H1 (cell line): ENCODE results near the gene DCUN1D2. TPM values are rescaled to one million over a fixed set of nuclear protein-coding genes. Genes with fewer than 3 reads are reported as not detected.

Source experiments
- BCL11A ChIP-seq, 2 experiments: IDR thresholded peaks; one replicate each; pipeline ENCODE4 v1.6.1; 2011; ENCODE audit warnings: low read depth in 2 of 2, low read length in 2 of 2, mild to moderate bottlenecking in 2 of 2
- SP4 ChIP-seq: IDR thresholded peaks from 2 replicates; pipeline ENCODE4 v1.6.1; 2012; ENCODE audit warnings: low read length, inconsistent platforms
- TCF12 ChIP-seq: IDR thresholded peaks from 2 replicates; pipeline ENCODE4 v1.6.1; 2011; ENCODE audit warnings: low read depth, mild to moderate bottlenecking, low read length
- polyA plus RNA-seq, 7 experiments: library from polyadenylated mRNA; depleted of rRNA in 3 of 7; stranded (reverse) in 5 of 7; unstranded in 2 of 7; fragments of >200 nt in 5 of 7; fragments of 200-250 nt in 2 of 7; gene quantifications; 1 replicate in 5 of 7; 2 replicates in 1 of 7; 4 replicates in 1 of 7; pipeline versions ENCODE4 v1.2.1 to v1.2.3, GENCODE V29; 2011 to 2013; ENCODE audit warnings: missing spikeins in 2 of 7, mixed read lengths in 2 of 7
- total RNA-seq: library from RNA; stranded (reverse); fragmentation: NEBNext Ultra II Directional; extraction: Animal tissue kit (Norgen Biotek cat#: 25700); gene quantifications from 2 replicates; pipeline ENCODE4 v1.2.1, GENCODE V29; 2021

The DCUN1D2 gene
- total and polyA plus RNA-seq, 2 of the 8 experiments (the other 6 are each of a cell fraction or from before 2014, with no cell fraction given) = 19.5 to 35.3 TPM

- TF ChIP-seq BCL11A (IDR thresholded peaks at IDR 0.05; ENCODE audit: low read depth in 2 of 2, low read length in 2 of 2) = no peak
- no peak for TF ChIP-seq TCF12
- TF ChIP-seq SP4 = no peak
Observed at GRCh38 chr13:113537909-113538688, 47.6 kb upstream of the DCUN1D2 start (continued).
